22Rv1 (cell line): ENCODE measurements around the gene LRBA.

ENCODE experiments used
- ZFX ChIP-seq: fragments of 450-650 bp; IDR thresholded peaks from 2 replicates; pipeline ENCODE4 v1.6.1; 2017; ENCODE audit warnings: antibody characterized with exemption, borderline replicate concordance
- TF ChIP-seq, protein P1 (sequence below): fragments of 450-650 bp; IDR thresholded peaks from 2 replicates; pipeline ENCODE4 v1.5.1; 2017; ENCODE audit warnings: mild to moderate bottlenecking

DNA sequence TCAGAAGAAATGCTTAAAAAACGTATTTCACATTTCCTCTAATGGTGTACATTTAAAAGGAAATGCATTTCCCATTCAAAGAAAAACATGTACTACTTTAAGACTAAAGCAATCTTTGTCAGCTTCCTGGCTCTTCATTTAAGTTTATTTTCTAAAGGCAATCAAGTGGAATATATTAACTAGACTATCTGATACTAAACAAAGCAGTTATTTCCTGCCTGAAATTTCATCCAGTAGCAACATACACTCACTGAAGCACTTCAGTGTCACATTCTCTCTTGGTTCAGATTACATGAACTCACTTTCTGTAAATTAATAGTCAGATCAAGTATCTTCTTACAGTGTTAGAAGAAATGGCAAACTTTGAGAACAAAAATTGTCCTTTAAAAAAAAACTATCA, 42.5 kb downstream of the LRBA start:
- TF ChIP-seq, protein P1, sequence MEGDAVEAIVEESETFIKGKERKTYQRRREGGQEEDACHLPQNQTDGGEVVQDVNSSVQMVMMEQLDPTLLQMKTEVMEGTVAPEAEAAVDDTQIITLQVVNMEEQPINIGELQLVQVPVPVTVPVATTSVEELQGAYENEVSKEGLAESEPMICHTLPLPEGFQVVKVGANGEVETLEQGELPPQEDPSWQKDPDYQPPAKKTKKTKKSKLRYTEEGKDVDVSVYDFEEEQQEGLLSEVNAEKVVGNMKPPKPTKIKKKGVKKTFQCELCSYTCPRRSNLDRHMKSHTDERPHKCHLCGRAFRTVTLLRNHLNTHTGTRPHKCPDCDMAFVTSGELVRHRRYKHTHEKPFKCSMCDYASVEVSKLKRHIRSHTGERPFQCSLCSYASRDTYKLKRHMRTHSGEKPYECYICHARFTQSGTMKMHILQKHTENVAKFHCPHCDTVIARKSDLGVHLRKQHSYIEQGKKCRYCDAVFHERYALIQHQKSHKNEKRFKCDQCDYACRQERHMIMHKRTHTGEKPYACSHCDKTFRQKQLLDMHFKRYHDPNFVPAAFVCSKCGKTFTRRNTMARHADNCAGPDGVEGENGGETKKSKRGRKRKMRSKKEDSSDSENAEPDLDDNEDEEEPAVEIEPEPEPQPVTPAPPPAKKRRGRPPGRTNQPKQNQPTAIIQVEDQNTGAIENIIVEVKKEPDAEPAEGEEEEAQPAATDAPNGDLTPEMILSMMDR, result no peak
- TF ChIP-seq ZFX, result no peak
